H1 (cell line): ENCODE results near the gene TTC27. TPM values are rescaled to one million over a fixed set of nuclear protein-coding genes. Genes with fewer than 3 reads are reported as not detected.

Experiments
- CTCF ChIA-PET: fragments of 300-600 bp; sonication (Branson Sonifier 250); formaldehyde crosslinking; loops from one replicate; lab custom pipeline; 2021; ENCODE audit not compliant: partially characterized antibody; lab: Charles Lee
- POLR2A ChIA-PET: fragments of 300-600 bp; sonication (Branson Sonifier 250); formaldehyde crosslinking; loops from one replicate; lab custom pipeline; 2021; ENCODE audit warnings: inconsistent platforms; ENCODE audit not compliant: partially characterized antibody; lab: Charles Lee
- DNase-seq, 2 experiments: peaks; one replicate each; pipeline versions ENCODE4 v3.0.0 to v3.0.0-alpha.2; 2010 to 2022; ENCODE audit warnings: low spot score in 2 of 2, low read depth in 1 of 2, mixed read lengths in 1 of 2
- FAIRE-seq: peaks from 2 replicates; lab custom pipeline; 2011; peaks lifted over from hg19 to GRCh38; lab: Jason Lieb, UNC
- H2AFZ ChIP-seq: 2 replicates; pipeline ENCODE4 v1.8.1; 2012; ENCODE audit warnings: low read length, inconsistent platforms
- H2AK5ac ChIP-seq: 2 replicates; pipeline ENCODE4 v1.6.1; 2013; ENCODE audit warnings: low read depth, low read length
- H2BK120ac ChIP-seq: replicated peaks from 2 replicates; pipeline ENCODE3; 2013; ENCODE audit warnings: low read depth, low read length, inconsistent platforms
- H2BK12ac ChIP-seq: 2 replicates; pipeline ENCODE4 v1.6.1; 2013; ENCODE audit warnings: low read depth, low read length
- H2BK15ac ChIP-seq: 2 replicates; pipeline ENCODE4 v1.6.1; 2013; ENCODE audit warnings: low read length
- H2BK20ac ChIP-seq: 2 replicates; pipeline ENCODE4 v1.6.1; 2013; ENCODE audit warnings: low read length
- H2BK5ac ChIP-seq: 2 replicates; pipeline ENCODE4 v1.6.1; 2013; ENCODE audit warnings: low read depth, low read length
- H3K14ac ChIP-seq: 2 replicates; pipeline ENCODE4 v1.6.1; 2013; ENCODE audit warnings: inconsistent platforms; ENCODE audit not compliant: insufficient read length
- H3K18ac ChIP-seq: 2 replicates; pipeline ENCODE4 v1.6.1; 2013; ENCODE audit warnings: low read length; ENCODE audit errors: extremely low read depth
- H3K23ac ChIP-seq: 2 replicates; pipeline ENCODE4 v1.6.1; 2013; ENCODE audit warnings: inconsistent platforms; ENCODE audit not compliant: insufficient read length
- H3K23me2 ChIP-seq: 2 replicates; pipeline ENCODE4 v1.6.1; 2013; ENCODE audit warnings: low read depth, low read length
- H3K27ac ChIP-seq: 2 replicates; pipeline ENCODE4 v1.6.1; 2011; ENCODE audit warnings: low read depth, low read length, inconsistent platforms
- H3K27me3 ChIP-seq, 4 experiments: replicated peaks in 1 of 4; 1 replicate in 1 of 4; 2 replicates in 3 of 4; pipeline versions ENCODE4 v1.6.1 to v1.8.1; 2011 to 2013; ENCODE audit warnings: low read length in 3 of 4, mild to moderate bottlenecking in 3 of 4, inconsistent platforms in 2 of 4, mixed read lengths in 2 of 4, moderate library complexity in 1 of 4; ENCODE audit not compliant: control insufficient read depth in 3 of 4, insufficient read depth in 3 of 4; ENCODE audit errors: extremely low read depth in 1 of 4
- H3K36me3 ChIP-seq, 4 experiments: 2 replicates each; pipeline versions ENCODE4 v1.6.1 to v1.8.1; 2011 to 2013; ENCODE audit warnings: mild to moderate bottlenecking in 4 of 4, low read length in 3 of 4, moderate library complexity in 2 of 4, control low read depth in 1 of 4, inconsistent platforms in 1 of 4; ENCODE audit not compliant: insufficient read depth in 4 of 4, control insufficient read depth in 2 of 4
- H3K4ac ChIP-seq: replicated peaks from 2 replicates; pipeline ENCODE3; 2013; ENCODE audit warnings: low read length, low read depth, mixed read lengths, inconsistent platforms; ENCODE audit not compliant: insufficient read length
- H3K4me1 ChIP-seq, 4 experiments: replicated peaks in 1 of 4; 1 replicate in 1 of 4; 2 replicates in 3 of 4; pipeline versions ENCODE4 v1.6.1 to v1.8.1; 2011 to 2013; ENCODE audit warnings: low read length in 3 of 4, inconsistent platforms in 2 of 4, mixed read lengths in 1 of 4; ENCODE audit not compliant: insufficient read depth in 4 of 4, control insufficient read depth in 3 of 4
- H3K4me2 ChIP-seq, 2 experiments: 2 replicates each; pipeline versions ENCODE4 v1.6.1 to v1.8.1; 2011 to 2013; ENCODE audit warnings: low read depth in 2 of 2, low read length in 2 of 2, control low read depth in 1 of 2, inconsistent platforms in 1 of 2, mild to moderate bottlenecking in 1 of 2; ENCODE audit not compliant: insufficient read depth in 1 of 2
- H3K4me3 ChIP-seq, 4 experiments: fragments of 200-600, 300-600 bp in 1 of 4; sonication (generic), shearing (Covaris generic), sonication (Bioruptor Twin) in 1 of 4; 2 replicates each; pipeline versions ENCODE4 v1.5.1 to v1.8.1; 2011 to 2016; ENCODE audit warnings: low read length in 4 of 4, low read depth in 3 of 4, control low read depth in 2 of 4, inconsistent platforms in 2 of 4, mild to moderate bottlenecking in 2 of 4, mixed read lengths in 1 of 4, moderate library complexity in 1 of 4; ENCODE audit not compliant: insufficient read depth in 2 of 4; ENCODE audit errors: extremely low read depth in 1 of 4
- H3K56ac ChIP-seq: replicated peaks from 2 replicates; pipeline ENCODE3; 2013; ENCODE audit warnings: low read depth, mild to moderate bottlenecking, mixed read lengths, low read length, inconsistent platforms; ENCODE audit not compliant: insufficient read length
- H3K79me1 ChIP-seq: 2 replicates; pipeline ENCODE4 v1.6.1; 2013; ENCODE audit warnings: low read depth, low read length, control low read depth
- H3K79me2 ChIP-seq, 2 experiments: 2 replicates each; pipeline versions ENCODE4 v1.6.1 to v1.8.1; 2012 to 2013; ENCODE audit warnings: low read length in 2 of 2, mild to moderate bottlenecking in 2 of 2, inconsistent platforms in 1 of 2; ENCODE audit not compliant: insufficient read depth in 2 of 2, control insufficient read depth in 1 of 2
- H3K9ac ChIP-seq, 4 experiments: replicated peaks in 1 of 4; 1 replicate in 1 of 4; 2 replicates in 3 of 4; pipeline versions ENCODE4 v1.6.1 to v1.8.1; 2011 to 2013; ENCODE audit warnings: low read depth in 3 of 4, low read length in 3 of 4, control low read depth in 2 of 4, mild to moderate bottlenecking in 2 of 4, moderate library complexity in 2 of 4, inconsistent platforms in 1 of 4; ENCODE audit errors: extremely low read depth in 1 of 4
- H3K9me3 ChIP-seq, 2 experiments: 2 replicates each; pipeline versions ENCODE4 v1.6.1 to v1.8.1; 2012 to 2013; ENCODE audit warnings: mild to moderate bottlenecking in 2 of 2, moderate library complexity in 2 of 2, control low read depth in 1 of 2, inconsistent platforms in 1 of 2, low read depth in 1 of 2, low read length in 1 of 2, mixed read lengths in 1 of 2; ENCODE audit not compliant: insufficient read depth in 2 of 2
- H4K20me1 ChIP-seq, 2 experiments: replicated peaks in 1 of 2; 2 replicates each; pipeline versions ENCODE3 to v1.8.1; 2011 to 2013; ENCODE audit warnings: inconsistent platforms in 2 of 2, low read length in 2 of 2, mild to moderate bottlenecking in 1 of 2; ENCODE audit not compliant: insufficient read depth in 2 of 2, control insufficient read depth in 1 of 2
- H4K5ac ChIP-seq: 2 replicates; pipeline ENCODE4 v1.6.1; 2013; ENCODE audit warnings: low read length, low read depth, mixed read lengths, inconsistent platforms; ENCODE audit not compliant: insufficient read length
- H4K8ac ChIP-seq: 2 replicates; pipeline ENCODE4 v1.8.0; 2013; ENCODE audit warnings: mild to moderate bottlenecking, moderate library complexity, low read length, inconsistent platforms; ENCODE audit not compliant: insufficient read depth; ENCODE audit errors: extremely low read depth
- H4K91ac ChIP-seq: replicated peaks from 2 replicates; pipeline ENCODE3; 2013; ENCODE audit warnings: low read length, mixed read lengths, inconsistent platforms; ENCODE audit not compliant: insufficient read length
- ASH2L ChIP-seq: fragments of 200-600, 300-600 bp; sonication (generic); IDR thresholded peaks from one replicate; pipeline ENCODE4 v1.7.1; 2017; ENCODE audit warnings: low read length
- CREB1 ChIP-seq: IDR thresholded peaks from 2 replicates; pipeline ENCODE4 v1.6.1; 2012; ENCODE audit warnings: inconsistent platforms
- CTBP2 ChIP-seq: IDR thresholded peaks from 2 replicates; pipeline ENCODE4 v1.7.0; 2011; ENCODE audit warnings: borderline replicate concordance, mild to moderate bottlenecking, moderate library complexity, mixed read lengths, low read length; ENCODE audit not compliant: insufficient read depth, insufficient read length
- EP300 ChIP-seq, 2 experiments: IDR thresholded peaks; 1 replicate in 1 of 2; 2 replicates in 1 of 2; pipeline ENCODE4 v1.6.1; 2011 to 2012; ENCODE audit warnings: low read depth in 2 of 2, low read length in 2 of 2, mild to moderate bottlenecking in 2 of 2, borderline replicate concordance in 1 of 2, inconsistent platforms in 1 of 2, moderate library complexity in 1 of 2
- HDAC2 ChIP-seq, 2 experiments: fragments of 300-600 bp in 1 of 2; sonication (generic) in 1 of 2; IDR thresholded peaks; 2 replicates each; pipeline ENCODE4 v1.6.1; 2011 to 2012; ENCODE audit warnings: low read depth in 2 of 2, low read length in 2 of 2, mild to moderate bottlenecking in 2 of 2, moderate library complexity in 2 of 2, borderline replicate concordance in 1 of 2, inconsistent platforms in 1 of 2
- KDM1A ChIP-seq: fragments of 200-600, 300-600 bp; sonication (generic); IDR thresholded peaks from 2 replicates; pipeline ENCODE4 v1.7.1; 2016; ENCODE audit warnings: mild to moderate bottlenecking, low read length, borderline replicate concordance
- NANOG ChIP-seq: IDR thresholded peaks from 2 replicates; pipeline ENCODE4 v1.6.1; 2011; ENCODE audit warnings: low read length, low read depth, mild to moderate bottlenecking, inconsistent platforms; ENCODE audit not compliant: insufficient read depth, poor library complexity, severe bottlenecking
- RBBP5 ChIP-seq: IDR thresholded peaks from 2 replicates; pipeline ENCODE4 v1.7.1; 2012; ENCODE audit warnings: low read depth, mild to moderate bottlenecking, inconsistent platforms, low read length, moderate library complexity, borderline replicate concordance
- RFX5 ChIP-seq: IDR thresholded peaks from 2 replicates; pipeline ENCODE4 v1.6.1; 2011; ENCODE audit warnings: low read depth, low read length, improper control_type of control experiment, borderline replicate concordance
- SIX5 ChIP-seq: IDR thresholded peaks from 2 replicates; pipeline ENCODE4 v1.6.1; 2011; ENCODE audit warnings: mild to moderate bottlenecking, low read depth, low read length
- SP4 ChIP-seq: IDR thresholded peaks from 2 replicates; pipeline ENCODE4 v1.6.1; 2012; ENCODE audit warnings: low read length, inconsistent platforms
- TAF7 ChIP-seq: optimal IDR thresholded peaks from 2 replicates; pipeline ENCODE3; 2011; ENCODE audit warnings: low read depth, mild to moderate bottlenecking, inconsistent platforms, low read length, moderate library complexity, borderline replicate concordance
- WGBS, 2 experiments: shearing (Covaris generic) in 1 of 2; methylation state at CpG; one replicate each; pipeline versions ENCODE4 v1.1.6 to v1.1.7; 2013 to 2015; ENCODE audit warnings: low lambda C conversion rate in 2 of 2, mixed read lengths in 2 of 2, inconsistent platforms in 1 of 2, low coverage in 1 of 2, missing lambda C conversion rate in 1 of 2; ENCODE audit not compliant: insufficient replicate concordance in 2 of 2, insufficient coverage in 1 of 2, insufficient read length in 1 of 2; ENCODE audit errors: extremely low coverage in 1 of 2, missing lambda C conversion rate in 1 of 2; 5-methylcytosine and 5-hydroxymethylcytosine counted together
- polyA plus RNA-seq, 7 experiments: library from polyadenylated mRNA; depleted of rRNA in 3 of 7; stranded (reverse) in 5 of 7; unstranded in 2 of 7; fragments of >200 nt in 5 of 7; fragments of 200-250 nt in 2 of 7; gene quantifications; 1 replicate in 5 of 7; 2 replicates in 1 of 7; 4 replicates in 1 of 7; pipeline versions ENCODE4 v1.2.1 to v1.2.3, GENCODE V29; 2011 to 2013; ENCODE audit warnings: missing spikeins in 2 of 7, mixed read lengths in 2 of 7
- total RNA-seq: library from RNA; stranded (reverse); fragmentation: NEBNext Ultra II Directional; extraction: Animal tissue kit (Norgen Biotek cat#: 25700); gene quantifications from 2 replicates; pipeline ENCODE4 v1.2.1, GENCODE V29; 2021

The TTC27 gene
- total and polyA plus RNA-seq, 2 of the 8 experiments (the other 6 are each of a cell fraction or from before 2014, with no cell fraction given): 13.8 to 29.1 TPM

DNA sequence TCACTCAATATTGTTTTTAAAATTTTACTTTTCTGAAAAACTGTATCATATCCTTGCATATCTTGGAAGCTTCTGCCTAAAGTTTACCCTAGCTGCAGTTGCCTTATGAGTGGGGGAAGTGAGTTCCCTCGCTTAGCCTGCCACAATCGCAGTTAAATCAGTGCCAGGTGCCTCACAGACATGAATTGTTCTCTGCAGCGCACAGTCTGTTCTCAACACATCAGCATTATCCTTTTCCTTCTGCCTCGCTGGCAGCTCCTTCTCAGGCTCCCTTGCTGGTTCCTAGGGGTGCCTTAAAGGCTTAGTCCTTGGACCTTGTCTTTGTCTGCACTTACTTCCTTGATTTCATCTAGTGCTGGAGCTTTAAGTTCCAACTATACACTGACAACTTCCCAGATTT, 132.8 kb downstream of the TTC27 start:
- Histone ChIP-seq H3K9ac (no peak overlapping the region), H3K56ac (no peak overlapping the region), H2AK5ac (no peak overlapping the region), H3K4me2 (no peak overlapping the region)
- 93% methylated on average over 4 of the region's 4 CpGs; no CpG with 5 or more reads in 1 of the 2 experiments for WGBS, 2 experiments
- TF ChIP-seq CREB1: no peak
- TF ChIP-seq SIX5: no peak
- no peak for TF ChIP-seq ASH2L
- TF ChIP-seq KDM1A: no peak
- no peak for TF ChIP-seq CTBP2
- TF ChIP-seq HDAC2 (IDR thresholded peaks at IDR 0.05; ENCODE audit: borderline replicate concordance in 1 of 2, low read depth in 2 of 2, low read length in 2 of 2): no peak
- TF ChIP-seq NANOG: no peak
- no peak for TF ChIP-seq EP300 (IDR thresholded peaks at IDR 0.05; ENCODE audit: borderline replicate concordance in 1 of 2, low read depth in 2 of 2, low read length in 2 of 2)
- no peak for TF ChIP-seq SP4
- TF ChIP-seq RFX5: no peak
- no peak for TF ChIP-seq TAF7
- no peak for TF ChIP-seq RBBP5
- TF ChIP-seq, all 59 proteins: peak for 0
- Histone ChIP-seq H3K4me1 (no peaks in the 10 kb centered on the region), H2BK12ac (no peak overlapping the region), H3K9me3 (peaks cover 0 to 3% of the 10 kb centered on the region in 2 experiments; a peak in 1 of 4 replicates), H3K27ac (no peak overlapping the region), H2BK15ac (0 out of 2 replicates have a peak overlapping the region, but pooled peaks have one; percentile 16), H2BK5ac (no peak overlapping the region), H3K18ac (no peak overlapping the region), H3K36me3 (peaks cover 0 to 10% (median 0%) of the 10 kb centered on the region in 4 experiments; a peak in 2 of 8 replicates), H4K91ac (no peak overlapping the region), H3K79me1 (no peaks in the 10 kb centered on the region), H3K14ac (no peak overlapping the region), H4K8ac (no peak overlapping the region), H3K23ac (no peak overlapping the region), H3K27me3 (no peaks in the 10 kb centered on the region), H2AFZ (no peak overlapping the region), H2BK20ac (no peak overlapping the region), H3K23me2 (no peaks in the 10 kb centered on the region; the same call in 1 of the 2 replicates), H3K4ac (no peak overlapping the region), H4K20me1 (no peaks in the 10 kb centered on the region), H2BK120ac (no peak overlapping the region), H4K5ac (no peak overlapping the region), H3K79me2 (no peaks in the 10 kb centered on the region), H3K4me3 (no peak overlapping the region)
- ChIA-PET POLR2A (no interaction called here), CTCF (interaction anchor here (1.7 kb wide), 2 partner anchors 12 to 13 kb away, joined by 4 to 5 read pairs; no protein-coding TSS in a partner anchor)
- FAIRE-seq: no peak
- no peak for DNase-seq
